Smooth muscle cell (in vitro differentiated cells): ENCODE results near the gene OXSM. TPM values are rescaled to one million over a fixed set of nuclear protein-coding genes. Genes with fewer than 3 reads are reported as not detected.

Source experiments
- DNase-seq: peaks from one replicate; lab custom pipeline; 2025; ENCODE audit not compliant: unreplicated experiment; lab: John Stamatoyannopoulos, UW
- H2AFZ ChIP-seq: fragments of 200-600 bp; sonication (generic); 2 replicates; pipeline ENCODE4 v1.6.0; 2016; ENCODE audit warnings: antibody characterized with exemption, low read depth, mild to moderate bottlenecking
- H3F3A ChIP-seq: fragments of 200-600 bp; sonication (generic); 2 replicates; pipeline ENCODE4 v1.6.0; 2017; ENCODE audit warnings: antibody characterized with exemption, low read depth
- H3K27ac ChIP-seq: fragments of 200-600 bp; sonication (generic); 2 replicates; pipeline ENCODE4 v1.5.1; 2016; ENCODE audit warnings: low read depth, mild to moderate bottlenecking
- H3K27me3 ChIP-seq: fragments of 200-600 bp; sonication (generic); 2 replicates; pipeline ENCODE4 v1.6.1; 2016; ENCODE audit warnings: low read depth, mild to moderate bottlenecking
- H3K36me3 ChIP-seq: fragments of 200-600 bp; sonication (generic); 2 replicates; pipeline ENCODE4 v1.5.1; 2016; ENCODE audit warnings: low read depth
- H3K4me1 ChIP-seq: fragments of 200-600 bp; sonication (generic); 2 replicates; pipeline ENCODE4 v1.5.1; 2016; ENCODE audit warnings: low read depth
- H3K4me2 ChIP-seq: fragments of 200-600 bp; sonication (generic); 2 replicates; pipeline ENCODE4 v1.6.0; 2016; ENCODE audit warnings: mild to moderate bottlenecking
- H3K4me3 ChIP-seq: fragments of 200-600 bp; sonication (generic); 2 replicates; pipeline ENCODE4 v1.5.1; 2016; ENCODE audit warnings: mild to moderate bottlenecking
- H3K79me2 ChIP-seq: fragments of 200-600 bp; sonication (generic); 2 replicates; pipeline ENCODE4 v1.6.0; 2016; ENCODE audit warnings: low read depth, mild to moderate bottlenecking
- H3K9ac ChIP-seq: fragments of 200-600 bp; sonication (generic); 2 replicates; pipeline ENCODE4 v1.6.0; 2016; ENCODE audit warnings: low read depth
- H3K9me3 ChIP-seq: fragments of 200-600 bp; sonication (generic); replicated peaks from 2 replicates; pipeline ENCODE4 v1.5.1; 2016; ENCODE audit warnings: low read depth
- H4K20me1 ChIP-seq: fragments of 200-600 bp; sonication (generic); 2 replicates; pipeline ENCODE4 v1.6.0; 2016; ENCODE audit warnings: low read depth
- WGBS: methylation state at CpG from one replicate; pipeline ENCODE4 v1.1.7; 2016; ENCODE audit warnings: low lambda C conversion rate; 5-methylcytosine and 5-hydroxymethylcytosine counted together
- polyA plus RNA-seq: library from polyadenylated mRNA; unstranded; fragments of >200 nt; fragmentation: Nextera tagmentation; extraction: Ambion mirVana; gene quantifications from 2 replicates; pipeline ENCODE4 v1.2.1, GENCODE V29; 2016
- total RNA-seq: library from RNA; depleted of rRNA; stranded (reverse); fragments of >200 nt; gene quantifications from 2 replicates; pipeline ENCODE4 v1.2.3, GENCODE V29; 2014
- TF ChIP-seq, protein P1 (sequence below): fragments of 200-600 bp; sonication (generic); IDR thresholded peaks from 2 replicates; pipeline ENCODE4 v1.5.1; 2017; ENCODE audit warnings: borderline replicate concordance, mild to moderate bottlenecking, antibody characterized with exemption; ENCODE audit not compliant: insufficient read depth, poor library complexity, severe bottlenecking

The OXSM gene
- total and polyA plus RNA-seq, 2 experiments from 2014 or later: 7.3 to 9.9 TPM

DNA sequence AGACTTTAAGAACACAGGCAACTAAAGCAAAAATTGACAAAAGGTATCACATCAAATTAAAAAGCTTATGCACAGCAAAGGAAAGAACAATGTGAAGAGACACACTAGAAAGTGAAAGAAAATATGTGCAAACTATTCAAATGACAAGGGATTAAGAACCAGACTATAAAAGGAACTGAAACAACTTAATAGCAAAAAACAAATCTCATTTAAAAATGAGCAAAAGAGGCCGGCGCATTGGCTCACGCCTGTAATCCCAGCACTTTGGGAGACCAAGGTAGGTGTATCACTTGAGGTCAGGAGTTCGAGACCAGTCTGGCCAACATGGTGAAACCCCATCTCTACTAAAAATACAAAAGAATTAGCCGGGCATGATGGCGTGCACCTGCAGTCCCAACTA is 21.0 kb upstream of the OXSM start:
- DNase-seq: no peak
- no peaks in the 10 kb centered on the region for H3F3A ChIP-seq
- H3K9ac ChIP-seq: no peak overlapping the region
- H4K20me1 ChIP-seq: no peaks in the 10 kb centered on the region
- WGBS: 95% methylated on average over 6 of the region's 6 CpGs
- no peak overlapping the region for H3K27ac ChIP-seq
- no peaks in the 10 kb centered on the region for H3K79me2 ChIP-seq
- H2AFZ ChIP-seq: no peak overlapping the region
- no peak overlapping the region for H3K4me3 ChIP-seq
- no peak overlapping the region for H3K4me2 ChIP-seq
- H3K4me1 ChIP-seq: no peaks in the 10 kb centered on the region
- H3K27me3 ChIP-seq: no peaks in the 10 kb centered on the region
- H3K36me3 ChIP-seq: peaks cover 16% of the 10 kb centered on the region
- H3K9me3 ChIP-seq: peaks cover 12% of the 10 kb centered on the region
- TF ChIP-seq, protein P1, sequence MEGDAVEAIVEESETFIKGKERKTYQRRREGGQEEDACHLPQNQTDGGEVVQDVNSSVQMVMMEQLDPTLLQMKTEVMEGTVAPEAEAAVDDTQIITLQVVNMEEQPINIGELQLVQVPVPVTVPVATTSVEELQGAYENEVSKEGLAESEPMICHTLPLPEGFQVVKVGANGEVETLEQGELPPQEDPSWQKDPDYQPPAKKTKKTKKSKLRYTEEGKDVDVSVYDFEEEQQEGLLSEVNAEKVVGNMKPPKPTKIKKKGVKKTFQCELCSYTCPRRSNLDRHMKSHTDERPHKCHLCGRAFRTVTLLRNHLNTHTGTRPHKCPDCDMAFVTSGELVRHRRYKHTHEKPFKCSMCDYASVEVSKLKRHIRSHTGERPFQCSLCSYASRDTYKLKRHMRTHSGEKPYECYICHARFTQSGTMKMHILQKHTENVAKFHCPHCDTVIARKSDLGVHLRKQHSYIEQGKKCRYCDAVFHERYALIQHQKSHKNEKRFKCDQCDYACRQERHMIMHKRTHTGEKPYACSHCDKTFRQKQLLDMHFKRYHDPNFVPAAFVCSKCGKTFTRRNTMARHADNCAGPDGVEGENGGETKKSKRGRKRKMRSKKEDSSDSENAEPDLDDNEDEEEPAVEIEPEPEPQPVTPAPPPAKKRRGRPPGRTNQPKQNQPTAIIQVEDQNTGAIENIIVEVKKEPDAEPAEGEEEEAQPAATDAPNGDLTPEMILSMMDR: no peak

DNA sequence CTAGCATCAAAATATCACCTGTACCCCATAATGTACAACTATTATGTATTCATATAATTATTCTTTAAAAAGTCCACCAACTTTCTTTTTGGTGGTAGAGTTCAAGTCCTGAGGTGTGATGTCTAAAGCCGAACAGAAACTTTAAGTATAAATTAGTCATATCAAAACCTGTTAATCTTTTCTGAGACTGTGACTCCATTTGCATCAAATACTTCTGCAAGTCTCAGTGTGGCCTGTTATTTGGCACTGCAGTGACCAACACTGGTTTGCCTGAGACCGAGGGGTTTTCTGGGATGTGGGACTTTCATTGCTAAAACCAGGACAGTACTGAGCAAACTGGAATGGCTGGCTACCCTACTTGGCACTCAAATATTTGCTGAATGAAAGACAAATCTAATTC is 14.0 kb upstream of the OXSM start:
- Histone ChIP-seq H2AFZ (no peak overlapping the region), H3K4me3 (no peak overlapping the region), H3K4me2 (no peak overlapping the region), H3K36me3 (peaks cover 39% of the 10 kb centered on the region), H3K79me2 (peaks cover 17% of the 10 kb centered on the region), H4K20me1 (peaks cover 13% of the 10 kb centered on the region), H3F3A (no peaks in the 10 kb centered on the region), H3K27ac (no peak overlapping the region), H3K4me1 (no peaks in the 10 kb centered on the region), H3K27me3 (no peaks in the 10 kb centered on the region), H3K9ac (no peak overlapping the region), H3K9me3 (peaks cover 12% of the 10 kb centered on the region)
- no peak for DNase-seq
- 99% methylated on average over 2 of the region's 2 CpGs for WGBS
- TF ChIP-seq, protein P1: no peak

DNA sequence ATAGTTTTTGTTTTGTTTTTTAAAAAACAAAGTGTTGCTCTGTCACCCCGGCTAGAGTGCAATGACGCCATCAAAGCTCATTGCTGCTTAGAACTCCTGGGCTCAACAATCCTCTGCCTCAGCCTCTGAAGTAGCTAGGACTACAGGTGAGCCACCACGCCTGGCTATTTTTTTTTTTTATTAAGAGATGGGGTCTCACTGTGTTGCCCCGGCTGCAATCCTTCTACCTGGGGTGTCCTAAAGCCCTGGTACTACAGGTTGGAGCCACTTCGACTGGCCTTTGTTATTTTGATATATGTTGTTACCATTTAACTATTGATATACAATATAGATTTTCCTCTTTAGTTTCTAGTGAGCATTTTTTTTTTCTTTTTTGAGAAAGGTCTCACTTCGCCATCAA is 9.3 kb upstream of the OXSM start:
- H3F3A ChIP-seq: no peaks in the 10 kb centered on the region
- H4K20me1 ChIP-seq: peaks cover 26% of the 10 kb centered on the region
- WGBS: 96% methylated on average over 6 of the region's 6 CpGs
- no peak overlapping the region for H3K9ac ChIP-seq
- H2AFZ ChIP-seq: no peak overlapping the region
- H3K36me3 ChIP-seq: peaks cover 16% of the 10 kb centered on the region
- H3K4me1 ChIP-seq: peaks cover 11% of the 10 kb centered on the region
- TF ChIP-seq, protein P1: no peak
- H3K27ac ChIP-seq: no peak overlapping the region
- H3K27me3 ChIP-seq: no peaks in the 10 kb centered on the region
- peaks cover 33% of the 10 kb centered on the region for H3K79me2 ChIP-seq
- no peaks in the 10 kb centered on the region for H3K9me3 ChIP-seq
- no peak overlapping the region for H3K4me2 ChIP-seq
- no peak overlapping the region for H3K4me3 ChIP-seq
- DNase-seq: no peak

DNA sequence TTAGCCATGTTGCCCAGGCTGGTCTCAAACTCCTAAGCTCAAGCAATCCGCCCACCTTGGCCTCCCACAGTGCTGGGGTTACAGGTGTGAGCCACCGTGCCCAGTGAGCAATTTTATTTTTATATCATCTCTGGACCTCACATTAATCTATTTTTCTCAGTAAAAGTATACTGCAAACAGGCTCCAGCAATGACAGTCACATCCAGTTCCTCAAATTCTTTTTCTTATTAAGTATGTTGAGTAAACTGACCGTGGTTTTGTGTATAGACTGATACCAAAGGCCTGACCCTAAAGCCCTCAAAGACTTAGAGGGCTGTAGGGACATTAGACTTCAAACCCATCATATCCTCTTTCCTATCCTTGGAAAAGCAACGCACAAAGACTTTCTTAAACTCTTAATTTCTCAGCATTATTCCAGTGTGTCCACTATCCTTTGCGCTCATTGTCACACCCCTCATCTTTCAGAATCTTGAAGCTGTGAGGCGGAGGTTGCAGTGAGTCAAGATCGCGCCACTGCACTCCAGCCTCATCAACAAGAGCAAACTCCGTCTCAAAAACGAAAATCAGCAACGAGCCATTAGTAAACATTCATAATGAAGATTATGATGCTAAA is 8.6 kb upstream of the OXSM start:
- WGBS: 96% methylated on average over 11 of the region's 11 CpGs
- H3K36me3 ChIP-seq: peaks cover 16% of the 10 kb centered on the region
- H3K27me3 ChIP-seq: no peaks in the 10 kb centered on the region
- H3K9ac ChIP-seq: no peak overlapping the region
- H3K79me2 ChIP-seq: peaks cover 33% of the 10 kb centered on the region
- peak overlapping the region; percentile 88 for H3K4me2 ChIP-seq
- H3K27ac ChIP-seq: no peak overlapping the region
- no peaks in the 10 kb centered on the region for H3F3A ChIP-seq
- no peak overlapping the region for H2AFZ ChIP-seq
- no peaks in the 10 kb centered on the region for H3K9me3 ChIP-seq
- H4K20me1 ChIP-seq: peaks cover 26% of the 10 kb centered on the region
- no peak overlapping the region for H3K4me3 ChIP-seq
- TF ChIP-seq, protein P1: no peak
- peaks cover 11% of the 10 kb centered on the region for H3K4me1 ChIP-seq
- no peak for DNase-seq
